ENCODE results near the gene TSFM.

The TSFM gene

GRCh38 chr12:57735952-57736740, 46.4 kb upstream of the TSFM start (continued):
- no peak for TF ChIP-seq KLF7 (tag by site-specific recombination; IDR thresholded peaks at IDR 0.05; ENCODE audit: borderline replicate concordance)
- TF ChIP-seq WT1 (tag by site-specific recombination; IDR thresholded peaks at IDR 0.05), result no peak
- TF ChIP-seq ZNF692 (tag by site-specific recombination; IDR thresholded peaks at IDR 0.05), result no peak
- TF ChIP-seq TRIM28 (IDR thresholded peaks at IDR 0.05; ENCODE audit: borderline replicate concordance, low read length), result no peak
- TF ChIP-seq SP2 (tag by site-specific recombination; IDR thresholded peaks at IDR 0.05), result peak; percentile 84
- TF ChIP-seq ZBTB48 (tag by site-specific recombination; IDR thresholded peaks at IDR 0.05), result 0 out of 2 replicates have a peak, but pooled peaks have one; percentile 1
- no peak for TF ChIP-seq REST (tag by site-specific recombination; IDR thresholded peaks at IDR 0.05)
- no peak for TF ChIP-seq ZNF211 (tag by site-specific recombination; IDR thresholded peaks at IDR 0.05; ENCODE audit: low read depth)
- no peak for TF ChIP-seq ZNF404 (tag by site-specific recombination; IDR thresholded peaks at IDR 0.05)
- peak; percentile 74 for TF ChIP-seq GLIS1 (tag by site-specific recombination; IDR thresholded peaks at IDR 0.05)
- no peak for TF ChIP-seq ZNF350 (tag by site-specific recombination; IDR thresholded peaks at IDR 0.05)
- TF ChIP-seq ZNF629 (tag by site-specific recombination; IDR thresholded peaks at IDR 0.05), result no peak; the same call in 1 of the 2 replicates
- peak; percentile 87 for TF ChIP-seq ZBTB20 (tag by site-specific recombination; IDR thresholded peaks at IDR 0.05)
- no peak for TF ChIP-seq ZNF248 (tag by site-specific recombination; IDR thresholded peaks at IDR 0.05)
- no peak for TF ChIP-seq PRDM6 (tag by site-specific recombination; IDR thresholded peaks at IDR 0.05)
- no peak for TF ChIP-seq ZNF558 (tag by site-specific recombination; IDR thresholded peaks at IDR 0.05)
- TF ChIP-seq ZNF223 (tag by site-specific recombination; IDR thresholded peaks at IDR 0.05), result no peak
- TF ChIP-seq PATZ1 (tag by site-specific recombination; IDR thresholded peaks at IDR 0.05), result peak; percentile 88
- TF ChIP-seq ZFP41 (tag by site-specific recombination; IDR thresholded peaks at IDR 0.05; ENCODE audit: borderline replicate concordance), result no peak
- no peak for TF ChIP-seq ZNF707 (tag by site-specific recombination; IDR thresholded peaks at IDR 0.05)
- TF ChIP-seq EGR2 (tag by site-specific recombination; IDR thresholded peaks at IDR 0.05; ENCODE audit: low read depth), result peak; percentile 69
- TF ChIP-seq IKZF3 (tag by site-specific recombination; IDR thresholded peaks at IDR 0.05), result peak; percentile 87; the same call in 1 of the 2 replicates
- TF ChIP-seq ZNF585B (tag by site-specific recombination; IDR thresholded peaks at IDR 0.05), result no peak
- TF ChIP-seq ZNF610 (tag by site-specific recombination; IDR thresholded peaks at IDR 0.05; ENCODE audit: borderline replicate concordance), result no peak
- no peak for TF ChIP-seq ZNF645 (tag by site-specific recombination; IDR thresholded peaks at IDR 0.05)
- TF ChIP-seq ZNF600 (tag by site-specific recombination; IDR thresholded peaks at IDR 0.05), result peak; percentile 92
- no peak for TF ChIP-seq ZNF596 (tag by site-specific recombination; IDR thresholded peaks at IDR 0.05)
- no peak for TF ChIP-seq ZNF132 (tag by site-specific recombination; IDR thresholded peaks at IDR 0.05; ENCODE audit: borderline replicate concordance)
- TF ChIP-seq ZNF341 (tag by site-specific recombination; IDR thresholded peaks at IDR 0.05; ENCODE audit: low read depth), result peak; percentile 44
- peak; percentile 66 for TF ChIP-seq SP3 (tag by site-specific recombination; IDR thresholded peaks at IDR 0.05)
- no peak for TF ChIP-seq ZNF830 (tag by site-specific recombination; IDR thresholded peaks at IDR 0.05; ENCODE audit: low read depth)

Data from HEK293 (cell line).